Liver (tissue), 2 donors: ENCODE data around the gene ANKRD60.

Source experiments
- FOXA1 ChIP-seq: IDR thresholded peaks from 2 replicates; pipeline ENCODE4 v1.6.1; 2016; ENCODE audit warnings: antibody characterized with exemption
- JUND ChIP-seq, 2 donors: IDR thresholded peaks; 2 replicates each; pipeline ENCODE4 v1.6.1; 2016; ENCODE audit warnings: antibody characterized with exemption in 2 of 2
- MAX ChIP-seq: IDR thresholded peaks from 2 replicates; pipeline ENCODE4 v1.6.1; 2016; ENCODE audit warnings: antibody characterized with exemption
- TAF1 ChIP-seq: conservative IDR thresholded peaks from 2 replicates; pipeline ENCODE4 v1.6.1; 2016; ENCODE audit warnings: antibody characterized with exemption, mild to moderate bottlenecking
- donor health status: healthy.

- TF ChIP-seq TAF1 (no peak), FOXA1 (no peak), MAX (no peak), JUND (IDR thresholded peaks at IDR 0.05) (no peak)
These were observed 59.0 kb downstream of the ANKRD60 start for GRCh38 chr20:58169450-58169849.
